Heart right ventricle (tissue), 16 donors: ENCODE measurements around the gene TTLL9. TPM values are rescaled to one million over a fixed set of nuclear protein-coding genes. Genes with fewer than 3 reads are reported as not detected.

ENCODE experiments used
- ATAC-seq, 8 donors: fragments of 200-7000 bp; cut with Tn5 transposase; one replicate each; pipeline ENCODE4 v1.9.1; 2020; ENCODE audit warnings: mild to moderate bottlenecking in 8 of 8, moderate library complexity in 8 of 8, moderate number of reproducible peaks in 1 of 8
- DNase-seq, 2 donors: peaks; one replicate each; pipeline ENCODE4 v3.0.0-alpha.2; 2020
- H3K27ac ChIP-seq, 10 donors: fragments of 200-600 bp; sonication (generic) in 2 of 10; one replicate each; pipeline versions ENCODE4 v1.5.0 to v1.8.0; 2020 to 2022; ENCODE audit warnings: mild to moderate bottlenecking in 3 of 10
- H3K27me3 ChIP-seq, 7 donors: fragments of 200-600 bp; one replicate each; pipeline ENCODE4 v1.8.0; 2021 to 2022; ENCODE audit warnings: mild to moderate bottlenecking in 2 of 7
- H3K36me3 ChIP-seq, 9 donors: fragments of 200-600 bp; sonication (generic) in 1 of 9; one replicate each; pipeline versions ENCODE4 v1.5.0 to v1.8.0; 2020 to 2022; ENCODE audit warnings: mild to moderate bottlenecking in 2 of 9
- H3K4me1 ChIP-seq, 9 donors: fragments of 200-600 bp; sonication (generic) in 1 of 9; one replicate each; pipeline versions ENCODE4 v1.5.0 to v1.8.0; 2020 to 2022; ENCODE audit warnings: mild to moderate bottlenecking in 4 of 9
- H3K4me3 ChIP-seq, 10 donors: fragments of 200-600 bp; sonication (generic) in 2 of 10; one replicate each; pipeline versions ENCODE4 v1.5.0 to v1.8.0; 2020 to 2022; ENCODE audit warnings: mild to moderate bottlenecking in 7 of 10, moderate library complexity in 2 of 10
- H3K9me3 ChIP-seq, 11 donors: fragments of 200-600 bp in 10 of 11; sonication (generic) in 2 of 11; one replicate each; pipeline versions ENCODE4 v1.5.0 to v1.8.0; 2013 to 2022; ENCODE audit warnings: mild to moderate bottlenecking in 2 of 11, control low read depth in 1 of 11, moderate library complexity in 1 of 11
- CTCF ChIP-seq, 9 donors: fragments of 200-600 bp; sonication (generic) in 2 of 9; IDR thresholded peaks; one replicate each; pipeline versions ENCODE4 v1.5.0 to v1.8.0; 2021 to 2022; ENCODE audit warnings: antibody characterized with exemption in 9 of 9, mild to moderate bottlenecking in 5 of 9, moderate library complexity in 1 of 9
- whole genome bisulfite sequencing, 2 donors: extraction: QIAGEN DNeasy Blood & Tissue Kit; methylation state at CpG; one replicate each; pipeline ENCODE4 v1.1.7; 2013; ENCODE audit warnings: inconsistent platforms in 1 of 2; 5-methylcytosine and 5-hydroxymethylcytosine counted together
- intact Hi-C, 10 donors: fragments of 100-400 bp; cut with DNase I; formaldehyde crosslinking; loops; one replicate each; pipeline versions ENCODE4 v1.11.1 to v1.14.2; 2022
- polyA plus RNA-seq, 2 donors: library from polyadenylated mRNA; stranded (reverse); fragments of 200-250 nt; gene quantifications; one replicate each; pipeline ENCODE4 v1.2.3, GENCODE V29; 2013
- total RNA-seq, 10 donors: library from RNA; stranded (reverse); fragmentation: NEBNext Ultra II Directional in 3 of 10; extraction: Animal tissue kit (Norgen Biotek cat#: 25700) in 3 of 10; gene quantifications; one replicate each; pipeline versions ENCODE4 v1.2.1 to v1.2.4, GENCODE V29; 2021 to 2023
- donor health status: Arrhythmogenic right ventricular cardiomyopathy.
- donor health status: ischemic (EF 13 %, LVEDD 7.1; RV severe dilation, severe dysfunction).
- donor health status: healthy with polysubstance abuse.
- donor health status: DM: no; HTN: yes; CAD: no.
- donor health status: DM: no; HTN: no; CAD: no.
- donor health status: ischemic (EF 25% LVEDD 6.9; RV normal size, moderate dysfunction).
- donor health status: ischemic (EF 25% LVEDD 5.7; RV mildly dilated, moderate dysfunction).
- donor health status: healthy.
- donor health status: DM: yes; HTN: yes; CAD: no.
- donor health status: Ischemic cardiomyopathy.
- donor health status: ischemic (EF 35%, LVEDD 5.7; RV mildly dilated, moderate dysfunction).
- donor health status: nonischemic (EF 11% LVEDD 7.7; RV severe dilation, severe dysfunction).
- donor health status: DM: yes; HTN: yes; CAD: no.
- donor health status: PGD.
- donor health status: ischemic (EF 29% LVEDD 5.4; RV normal size, mild dysfunction).
- donor health status: nonischemic (EF 23%, LVEDD 6.1; RV moderate dilation, normal function).

The TTLL9 gene
- total and polyA plus RNA-seq, 12 donors: 0.03 to 0.15 (median 0.07) TPM; not detected in 9

GRCh38 chr20:31943052-31943471 is 72.6 kb downstream of the TTLL9 start:
- Histone ChIP-seq H3K36me3 (peaks cover 0 to 66% (median 29%) of the 10 kb centered on the region in 9 donors), H3K4me1 (peaks cover 3 to 22% (median 12%) of the 10 kb centered on the region in 9 donors), H3K27ac (peak overlapping the region in 7 of 10 donors; percentile 22 to 48 (median 33)), H3K4me3 (no peak overlapping the region), H3K9me3 (peaks cover 0 to 3% (median 0%) of the 10 kb centered on the region in 11 donors), H3K27me3 (no peaks in the 10 kb centered on the region)
- ATAC-seq: peak; percentile 53 to 94 (median 84)
- no peak for TF ChIP-seq CTCF (IDR thresholded peaks at IDR 0.05)
- 42 to 48% methylated on average over 2 of the region's 2 CpGs for WGBS, 2 donors
- DNase-seq: peak; percentile 45 to 51
- intact Hi-C loops: loop anchor here in 2 of 10 donors (10.0 kb wide), 2 partner anchors 58 to 92 kb away; no protein-coding TSS in a partner anchor

GRCh38 chr20:31945319-31945718 is 74.9 kb downstream of the TTLL9 start:
- ATAC-seq (no peak), DNase-seq (no peak)
- Histone ChIP-seq H3K36me3 (peaks cover 0 to 87% (median 39%) of the 10 kb centered on the region in 9 donors), H3K4me1 (peaks cover 4 to 30% (median 15%) of the 10 kb centered on the region in 9 donors), H3K27ac (no peak overlapping the region), H3K9me3 (peaks cover 0 to 8% (median 0%) of the 10 kb centered on the region in 11 donors), H3K4me3 (no peak overlapping the region), H3K27me3 (no peaks in the 10 kb centered on the region)
- intact Hi-C loops: loop anchor here in 2 of 10 donors (10.0 kb wide), 2 partner anchors 61 to 89 kb away; no protein-coding TSS in a partner anchor
- WGBS, 2 donors: 86 to 91% methylated on average over 4 of the region's 4 CpGs
- TF ChIP-seq CTCF (IDR thresholded peaks at IDR 0.05): no peak

- Histone ChIP-seq H3K4me3 (no peak overlapping the region), H3K27me3 (no peaks in the 10 kb centered on the region), H3K27ac (no peak overlapping the region), H3K36me3 (peaks cover 0 to 87% (median 39%) of the 10 kb centered on the region in 9 donors), H3K4me1 (peaks cover 8 to 34% (median 20%) of the 10 kb centered on the region in 9 donors), H3K9me3 (peaks cover 0 to 8% (median 0%) of the 10 kb centered on the region in 11 donors)
- intact Hi-C loops: loop anchor here in 2 of 10 donors (10.0 kb wide), 2 partner anchors 61 to 89 kb away; no protein-coding TSS in a partner anchor
- ATAC-seq: peak in 1 of 8 donors; percentile 34
- 62 to 63% methylated on average over 6 of the region's 6 CpGs for WGBS, 2 donors
- no peak for TF ChIP-seq CTCF (IDR thresholded peaks at IDR 0.05)
- peak in 1 of 2 donors; percentile 21 for DNase-seq
Observed at GRCh38 chr20:31945785-31946184, 75.4 kb downstream of the TTLL9 start.

- Histone ChIP-seq H3K36me3 (peaks cover 0 to 72% (median 39%) of the 10 kb centered on the region in 9 donors), H3K4me1 (peaks cover 8 to 31% (median 23%) of the 10 kb centered on the region in 9 donors), H3K27me3 (no peaks in the 10 kb centered on the region), H3K27ac (no peak overlapping the region), H3K4me3 (no peak overlapping the region), H3K9me3 (peaks cover 0 to 8% (median 0%) of the 10 kb centered on the region in 11 donors)
- DNase-seq (no peak), ATAC-seq (no peak)
- WGBS, 2 donors: 98% methylated on average over 2 of the region's 2 CpGs
- no peak for TF ChIP-seq CTCF (IDR thresholded peaks at IDR 0.05)
- intact Hi-C loops: loop anchor here in 2 of 10 donors (10.0 kb wide), 2 partner anchors 63 to 87 kb away; no protein-coding TSS in a partner anchor
Observed at GRCh38 chr20:31948008-31948407, 77.6 kb downstream of the TTLL9 start.
